ENCODE results near the gene ZNF687. TPM values are rescaled to one million over a fixed set of nuclear protein-coding genes. Genes with fewer than 3 reads are reported as not detected.

The ZNF687 gene
- total RNA-seq, 1 experiment from 2014 or later: 34.3 TPM

DNA sequence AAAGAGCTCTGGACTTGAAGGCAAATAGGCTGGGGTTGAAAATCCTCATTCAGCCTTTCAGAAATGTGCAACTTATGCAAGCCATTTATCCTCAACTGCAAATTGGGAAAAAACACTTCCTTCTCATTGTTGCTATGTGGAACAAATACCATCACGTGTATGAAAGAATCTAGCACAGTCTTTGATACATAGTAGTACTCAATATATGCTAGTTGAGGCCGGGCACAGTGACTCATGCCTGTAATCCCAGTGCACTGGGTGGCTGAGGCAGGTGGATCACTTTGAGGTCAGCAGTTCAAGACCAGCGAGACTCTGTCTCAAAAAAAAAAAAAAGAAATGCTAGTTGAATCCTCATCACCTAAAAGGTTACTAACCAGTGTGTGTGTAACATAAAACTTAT, 36.9 kb downstream of the ZNF687 start:
- TF ChIP-seq SIN3A (IDR thresholded peaks at IDR 0.05; ENCODE audit: low read depth): no peak
- TF ChIP-seq SP1 (IDR thresholded peaks at IDR 0.05; ENCODE audit: low read depth): no peak
- TF ChIP-seq, protein P1, sequence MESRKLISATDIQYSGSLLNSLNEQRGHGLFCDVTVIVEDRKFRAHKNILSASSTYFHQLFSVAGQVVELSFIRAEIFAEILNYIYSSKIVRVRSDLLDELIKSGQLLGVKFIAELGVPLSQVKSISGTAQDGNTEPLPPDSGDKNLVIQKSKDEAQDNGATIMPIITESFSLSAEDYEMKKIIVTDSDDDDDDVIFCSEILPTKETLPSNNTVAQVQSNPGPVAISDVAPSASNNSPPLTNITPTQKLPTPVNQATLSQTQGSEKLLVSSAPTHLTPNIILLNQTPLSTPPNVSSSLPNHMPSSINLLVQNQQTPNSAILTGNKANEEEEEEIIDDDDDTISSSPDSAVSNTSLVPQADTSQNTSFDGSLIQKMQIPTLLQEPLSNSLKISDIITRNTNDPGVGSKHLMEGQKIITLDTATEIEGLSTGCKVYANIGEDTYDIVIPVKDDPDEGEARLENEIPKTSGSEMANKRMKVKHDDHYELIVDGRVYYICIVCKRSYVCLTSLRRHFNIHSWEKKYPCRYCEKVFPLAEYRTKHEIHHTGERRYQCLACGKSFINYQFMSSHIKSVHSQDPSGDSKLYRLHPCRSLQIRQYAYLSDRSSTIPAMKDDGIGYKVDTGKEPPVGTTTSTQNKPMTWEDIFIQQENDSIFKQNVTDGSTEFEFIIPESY (IDR thresholded peaks at IDR 0.05; ENCODE audit: extremely low read depth, insufficient replicate concordance, low read length): no peak
- no peak for TF ChIP-seq FOSL1 (IDR thresholded peaks at IDR 0.05; ENCODE audit: low read depth)
- TF ChIP-seq, protein P2, sequence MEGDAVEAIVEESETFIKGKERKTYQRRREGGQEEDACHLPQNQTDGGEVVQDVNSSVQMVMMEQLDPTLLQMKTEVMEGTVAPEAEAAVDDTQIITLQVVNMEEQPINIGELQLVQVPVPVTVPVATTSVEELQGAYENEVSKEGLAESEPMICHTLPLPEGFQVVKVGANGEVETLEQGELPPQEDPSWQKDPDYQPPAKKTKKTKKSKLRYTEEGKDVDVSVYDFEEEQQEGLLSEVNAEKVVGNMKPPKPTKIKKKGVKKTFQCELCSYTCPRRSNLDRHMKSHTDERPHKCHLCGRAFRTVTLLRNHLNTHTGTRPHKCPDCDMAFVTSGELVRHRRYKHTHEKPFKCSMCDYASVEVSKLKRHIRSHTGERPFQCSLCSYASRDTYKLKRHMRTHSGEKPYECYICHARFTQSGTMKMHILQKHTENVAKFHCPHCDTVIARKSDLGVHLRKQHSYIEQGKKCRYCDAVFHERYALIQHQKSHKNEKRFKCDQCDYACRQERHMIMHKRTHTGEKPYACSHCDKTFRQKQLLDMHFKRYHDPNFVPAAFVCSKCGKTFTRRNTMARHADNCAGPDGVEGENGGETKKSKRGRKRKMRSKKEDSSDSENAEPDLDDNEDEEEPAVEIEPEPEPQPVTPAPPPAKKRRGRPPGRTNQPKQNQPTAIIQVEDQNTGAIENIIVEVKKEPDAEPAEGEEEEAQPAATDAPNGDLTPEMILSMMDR (IDR thresholded peaks at IDR 0.05 in 2 of 3, conservative IDR thresholded peaks at IDR 0.05 in 1 of 3; ENCODE audit: borderline replicate concordance in 1 of 3, insufficient read depth in 1 of 3, low read depth in 2 of 3, low read length in 2 of 3): no peak
- no peak for TF ChIP-seq TCF7L2 (IDR thresholded peaks at IDR 0.05; ENCODE audit: borderline replicate concordance, extremely low read depth, insufficient read depth, insufficient read length)
- TF ChIP-seq RAD21 (IDR thresholded peaks at IDR 0.05; ENCODE audit: low read depth): no peak
- TF ChIP-seq POLR2AphosphoS5 (IDR thresholded peaks at IDR 0.05; ENCODE audit: low read depth, low read length): no peak
- no peak for TF ChIP-seq CBX3 (IDR thresholded peaks at IDR 0.05; ENCODE audit: low read depth)
- TF ChIP-seq ELF1 (IDR thresholded peaks at IDR 0.05; ENCODE audit: borderline replicate concordance, low read depth): no peak
- no peak for TF ChIP-seq ZFX (IDR thresholded peaks at IDR 0.05)
- no peak for TF ChIP-seq POLR2A (IDR thresholded peaks at IDR 0.05; ENCODE audit: borderline replicate concordance, extremely low read depth, insufficient read depth, insufficient read length)
- TF ChIP-seq, protein P3, sequence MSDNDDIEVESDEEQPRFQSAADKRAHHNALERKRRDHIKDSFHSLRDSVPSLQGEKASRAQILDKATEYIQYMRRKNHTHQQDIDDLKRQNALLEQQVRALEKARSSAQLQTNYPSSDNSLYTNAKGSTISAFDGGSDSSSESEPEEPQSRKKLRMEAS (IDR thresholded peaks at IDR 0.05): no peak
- TF ChIP-seq EGR1 (IDR thresholded peaks at IDR 0.05; ENCODE audit: low read depth): no peak
- H3K4me2 ChIP-seq (ENCODE audit: low read length): no peak overlapping the region
- no TSS peak for BruUV-seq (replicated peaks)
- H3K4me1 ChIP-seq (ENCODE audit: control insufficient read depth in 1 of 2, insufficient read depth in 2 of 2, low read length in 2 of 2): peaks cover 0 to 8% of the 10 kb centered on the region in 2 experiments; a peak in 2 of 4 replicates
- H2AFZ ChIP-seq (ENCODE audit: low read depth, low read length, poor library complexity, severe bottlenecking): no peak overlapping the region
- no peaks in the 10 kb centered on the region for H3K27me3 ChIP-seq (ENCODE audit: insufficient read depth, low read length)
- RAD21 ChIA-PET (ENCODE audit: low non-redundant PET in 1 of 2, low total read pairs in 2 of 2, uncharacterized antibody in 2 of 2, unreplicated experiment in 2 of 2): no interaction called here
- no peak overlapping the region for H3K27ac ChIP-seq (ENCODE audit: low read depth, low read length)
- H3K9me3 ChIP-seq (ENCODE audit: control insufficient read depth in 1 of 2, insufficient read depth in 1 of 2, low read depth in 1 of 2, low read length in 2 of 2): no peaks in the 10 kb centered on the region
- H3K9me2 ChIP-seq (ENCODE audit: insufficient read depth): no peaks in the 10 kb centered on the region
- no peaks in the 10 kb centered on the region; the same call in 1 of the 2 replicates for H3K79me2 ChIP-seq (ENCODE audit: insufficient read depth, low read length)
- H3K9ac ChIP-seq (ENCODE audit: low read length): no peak overlapping the region
- POLR2A ChIA-PET: no interaction called here
- H3K36me3 ChIP-seq (ENCODE audit: control insufficient read depth in 1 of 2, insufficient read depth in 2 of 2, low read length in 2 of 2): peaks cover 0 to 6% of the 10 kb centered on the region in 2 experiments; a peak in 1 of 4 replicates
- no peak for ATAC-seq
- intact Hi-C loops (cut with micrococcal nuclease): no loop called here
- CTCF ChIA-PET: no interaction called here
- H3K4me3 ChIP-seq (replicated peaks in 1 of 2; ENCODE audit: low read depth in 1 of 2, low read length in 2 of 2): no peak overlapping the region
- no peak for DNase-seq (ENCODE audit: low read depth, low spot score)
- H4K20me1 ChIP-seq (ENCODE audit: insufficient read depth): no peaks in the 10 kb centered on the region

Measured in HCT116 (cell line).